ENCODE measurements around the gene CLDN4.

Gene CLDN4

GRCh38 chr7:73861305-73861704, 30.5 kb downstream of the CLDN4 start:
- TF ChIP-seq, protein P1, sequence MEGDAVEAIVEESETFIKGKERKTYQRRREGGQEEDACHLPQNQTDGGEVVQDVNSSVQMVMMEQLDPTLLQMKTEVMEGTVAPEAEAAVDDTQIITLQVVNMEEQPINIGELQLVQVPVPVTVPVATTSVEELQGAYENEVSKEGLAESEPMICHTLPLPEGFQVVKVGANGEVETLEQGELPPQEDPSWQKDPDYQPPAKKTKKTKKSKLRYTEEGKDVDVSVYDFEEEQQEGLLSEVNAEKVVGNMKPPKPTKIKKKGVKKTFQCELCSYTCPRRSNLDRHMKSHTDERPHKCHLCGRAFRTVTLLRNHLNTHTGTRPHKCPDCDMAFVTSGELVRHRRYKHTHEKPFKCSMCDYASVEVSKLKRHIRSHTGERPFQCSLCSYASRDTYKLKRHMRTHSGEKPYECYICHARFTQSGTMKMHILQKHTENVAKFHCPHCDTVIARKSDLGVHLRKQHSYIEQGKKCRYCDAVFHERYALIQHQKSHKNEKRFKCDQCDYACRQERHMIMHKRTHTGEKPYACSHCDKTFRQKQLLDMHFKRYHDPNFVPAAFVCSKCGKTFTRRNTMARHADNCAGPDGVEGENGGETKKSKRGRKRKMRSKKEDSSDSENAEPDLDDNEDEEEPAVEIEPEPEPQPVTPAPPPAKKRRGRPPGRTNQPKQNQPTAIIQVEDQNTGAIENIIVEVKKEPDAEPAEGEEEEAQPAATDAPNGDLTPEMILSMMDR (IDR thresholded peaks at IDR 0.05), result no peak

- TF ChIP-seq, protein P1 (IDR thresholded peaks at IDR 0.05), result no peak
These were observed 34.4 kb downstream of the CLDN4 start for GRCh38 chr7:73864981-73865711.

DNA sequence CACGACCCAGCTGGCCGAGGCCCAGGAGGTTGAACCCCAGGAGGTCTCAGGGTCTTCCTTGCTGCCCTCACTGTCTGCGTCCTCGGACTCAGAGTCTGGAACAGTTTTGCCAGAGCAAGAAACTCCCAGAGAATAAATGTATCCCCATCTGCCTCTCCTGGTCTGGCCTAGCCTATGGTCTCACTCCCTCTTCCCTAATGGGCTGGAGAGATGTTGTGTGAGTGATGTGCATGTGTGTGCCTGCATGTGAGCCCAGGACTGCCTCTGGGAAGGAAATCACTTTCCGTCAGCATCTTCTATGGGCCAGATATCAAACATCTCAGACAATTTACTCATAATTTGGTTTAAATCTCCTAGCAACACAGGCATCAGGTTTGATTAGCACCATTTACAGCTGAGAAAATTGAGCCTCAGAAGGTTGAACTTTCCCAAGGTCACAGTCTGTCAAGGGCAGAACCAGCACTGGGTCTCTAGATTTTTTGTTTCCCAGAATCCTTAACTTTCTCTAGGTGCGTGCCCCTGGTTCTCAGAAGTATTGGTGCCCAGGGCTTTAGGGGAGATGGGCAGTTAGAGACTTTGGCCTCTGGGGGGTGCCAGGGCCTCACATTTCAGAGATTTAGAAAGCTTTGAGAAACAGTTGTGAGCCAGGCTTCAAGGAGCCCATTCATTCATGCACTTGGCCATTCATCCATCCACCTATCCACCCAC, 35.1 kb downstream of the CLDN4 start:
- TF ChIP-seq, protein P1 (IDR thresholded peaks at IDR 0.05), result peak; percentile 51

GRCh38 chr7:73866446-73866767, 35.6 kb downstream of the CLDN4 start:
- TF ChIP-seq, protein P1 (IDR thresholded peaks at IDR 0.05), result no peak

GRCh38 chr7:73869011-73869798, 38.4 kb downstream of the CLDN4 start:
- TF ChIP-seq, protein P1 (IDR thresholded peaks at IDR 0.05), result no peak

DNA sequence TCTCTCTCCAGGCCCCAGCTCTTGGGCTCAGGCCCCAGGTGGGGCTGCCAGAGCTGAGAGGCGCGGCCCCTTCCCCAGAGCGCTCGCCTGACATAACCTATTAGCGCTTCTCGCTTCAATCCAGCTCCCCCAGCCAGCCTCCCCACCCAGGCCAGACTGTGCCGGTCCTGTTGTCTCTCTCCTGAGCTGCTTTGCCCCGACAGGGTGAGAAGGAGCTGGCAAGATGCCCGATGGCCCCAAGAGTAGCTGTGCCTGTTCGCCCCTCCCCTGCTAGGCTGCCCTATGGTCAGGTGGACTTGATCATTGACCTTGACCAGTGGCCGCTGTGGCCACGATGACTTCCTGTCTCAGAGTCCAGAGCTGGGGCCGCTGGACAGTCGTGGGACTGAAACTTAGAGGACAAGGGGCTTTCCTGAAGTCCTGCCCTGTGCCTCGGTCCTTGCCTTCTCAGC, 39.3 kb downstream of the CLDN4 start:
- TF ChIP-seq, protein P1 (IDR thresholded peaks at IDR 0.05), result no peak

- TF ChIP-seq, protein P1 (IDR thresholded peaks at IDR 0.05), result no peak
These were observed 40.6 kb downstream of the CLDN4 start for GRCh38 chr7:73871163-73872011.

Measured in LNCAP (cell line).